GM21381 (cell line): ENCODE results near the gene RNASE1.

ENCODE experiments used
- ATAC-seq: cut with Tn5 transposase; IDR thresholded peaks from one replicate; pipeline ENCODE4 v1.9.1; 2021; ENCODE audit warnings: mild to moderate bottlenecking, moderate library complexity; ENCODE audit not compliant: unreplicated experiment

RNASE1 gene

DNA sequence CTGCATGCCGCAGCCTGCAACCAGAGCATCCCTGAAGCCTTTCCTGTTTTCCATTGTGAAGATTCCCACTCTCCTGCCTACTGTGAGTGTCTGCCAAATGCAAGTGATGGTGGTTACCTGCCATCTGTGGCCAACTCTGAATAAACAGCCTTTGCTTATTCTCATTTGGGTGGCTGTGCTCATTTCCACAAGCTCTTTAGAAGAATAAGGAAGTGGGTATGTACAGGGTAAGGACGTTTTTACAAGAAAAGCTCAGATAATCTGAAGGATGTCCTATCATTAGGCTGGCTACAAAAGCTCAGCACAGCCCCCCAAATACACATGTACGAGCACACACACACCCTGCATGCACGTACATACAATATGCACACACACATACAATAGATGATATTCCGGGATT, 7.3 kb upstream of the RNASE1 start:
- ATAC-seq: no peak

DNA sequence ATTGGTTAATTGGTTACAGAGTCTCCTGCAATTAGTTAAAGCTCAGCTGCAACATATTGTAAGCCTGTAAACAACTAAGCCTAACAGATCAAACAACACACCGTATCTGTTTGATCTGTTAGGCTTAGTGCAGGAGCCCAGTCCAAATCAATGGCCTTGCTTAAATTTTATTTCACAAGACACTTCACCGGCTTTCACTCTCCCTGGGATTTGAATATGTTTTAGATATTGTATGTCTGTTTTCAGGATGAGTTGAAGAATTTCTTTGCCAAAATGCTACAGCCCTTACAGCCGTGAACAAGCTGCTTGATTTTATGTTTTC, 5.5 kb upstream of the RNASE1 start:
- no peak for ATAC-seq

DNA sequence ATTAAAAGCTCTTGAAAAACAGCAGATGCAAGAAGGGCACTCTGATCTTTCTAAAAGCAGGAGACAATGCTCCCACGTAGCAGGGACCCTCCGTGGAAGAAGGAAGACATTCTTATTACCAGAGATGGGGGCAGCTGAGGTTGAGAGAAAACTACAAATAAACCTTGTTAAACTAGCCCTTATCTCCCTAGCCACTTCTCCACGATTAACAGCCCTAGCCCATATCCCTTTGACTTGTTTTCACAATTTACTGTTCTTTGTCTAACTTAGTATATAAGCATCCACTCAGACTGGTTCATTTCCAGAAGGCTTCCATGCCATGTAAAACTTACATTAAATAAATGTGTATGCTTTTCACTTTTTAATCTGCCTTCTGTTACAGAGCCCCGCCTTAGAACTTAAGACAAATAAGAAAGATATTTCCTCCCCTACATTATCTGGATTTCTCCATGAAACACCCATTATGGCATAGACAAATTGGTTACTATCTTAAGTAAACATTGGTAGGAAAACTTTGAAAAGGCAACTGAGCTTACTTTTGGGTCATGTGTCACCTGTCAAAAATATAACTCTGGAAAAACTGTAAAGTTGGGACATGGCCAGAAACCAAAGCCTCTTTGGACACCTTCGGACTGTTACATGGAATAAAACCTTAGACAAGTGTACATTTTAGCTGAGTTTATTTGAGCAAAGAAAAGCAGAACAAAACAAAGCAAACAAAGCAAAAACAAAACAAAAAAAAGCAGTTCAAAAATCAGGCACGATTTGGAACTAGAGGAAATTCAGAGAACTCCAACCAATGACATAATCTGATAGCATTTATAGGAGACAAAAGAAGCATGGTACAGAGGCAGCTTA, 4.9 kb upstream of the RNASE1 start:
- no peak for ATAC-seq

DNA sequence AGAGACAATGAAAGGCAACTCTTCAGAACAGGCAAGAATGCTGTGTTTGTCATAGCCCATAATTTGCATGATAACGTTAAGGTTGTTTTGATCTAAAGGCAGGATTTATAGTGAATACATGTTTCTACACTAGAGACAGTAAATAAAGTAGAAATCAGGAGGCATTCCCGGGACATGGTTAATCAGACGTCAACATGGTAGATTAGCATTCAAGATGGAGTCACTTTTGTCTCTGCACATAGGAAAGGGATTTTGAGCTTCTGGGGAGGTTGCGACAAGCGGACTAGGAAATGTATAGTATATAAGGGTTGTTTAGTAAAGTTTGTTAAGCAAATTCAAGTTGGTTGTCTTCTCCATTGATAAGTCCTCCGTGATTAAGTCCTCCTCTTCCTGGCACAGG, 2.8 kb upstream of the RNASE1 start:
- no peak for ATAC-seq

DNA sequence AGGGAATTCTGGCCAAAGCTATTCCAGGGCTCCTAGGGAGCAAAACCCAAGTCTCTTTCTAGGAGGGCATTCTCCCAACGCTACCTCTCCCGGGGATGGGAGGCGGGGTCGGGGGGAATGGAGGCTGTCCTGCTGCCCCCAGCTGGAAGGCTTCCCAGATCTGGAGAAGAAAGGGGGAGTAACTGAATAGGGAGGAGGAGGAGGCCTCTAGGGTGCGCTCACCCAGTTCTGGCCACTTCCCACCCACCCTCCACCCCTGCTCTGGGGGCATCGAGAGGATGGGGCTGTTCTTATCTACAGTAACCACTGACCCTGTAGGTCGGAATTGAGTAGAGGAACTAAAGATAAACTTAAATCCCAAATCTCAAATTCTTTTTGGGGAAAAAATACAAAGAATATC, 579 bp upstream of the RNASE1 start:
- no peak for ATAC-seq

DNA sequence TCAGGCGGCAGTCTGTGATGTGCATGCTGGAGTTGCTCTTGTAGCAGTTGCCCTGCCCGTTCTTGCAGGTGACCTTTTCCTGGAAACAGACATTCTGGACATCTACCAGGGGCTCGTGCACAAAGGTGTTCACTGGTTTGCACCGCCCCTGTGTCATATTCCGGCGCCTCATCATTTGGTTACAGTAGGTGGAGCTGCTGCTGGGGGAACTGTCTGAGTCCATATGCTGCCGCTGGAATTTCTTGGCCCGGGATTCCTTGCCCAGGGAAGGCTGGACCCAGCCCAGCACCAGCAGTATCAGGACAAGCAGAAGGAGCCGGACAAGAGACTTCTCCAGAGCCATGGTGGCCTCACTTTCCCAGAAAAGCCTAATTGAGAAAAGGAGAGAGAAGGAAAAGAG, 918 bp downstream of the RNASE1 start:
- ATAC-seq: no peak

DNA sequence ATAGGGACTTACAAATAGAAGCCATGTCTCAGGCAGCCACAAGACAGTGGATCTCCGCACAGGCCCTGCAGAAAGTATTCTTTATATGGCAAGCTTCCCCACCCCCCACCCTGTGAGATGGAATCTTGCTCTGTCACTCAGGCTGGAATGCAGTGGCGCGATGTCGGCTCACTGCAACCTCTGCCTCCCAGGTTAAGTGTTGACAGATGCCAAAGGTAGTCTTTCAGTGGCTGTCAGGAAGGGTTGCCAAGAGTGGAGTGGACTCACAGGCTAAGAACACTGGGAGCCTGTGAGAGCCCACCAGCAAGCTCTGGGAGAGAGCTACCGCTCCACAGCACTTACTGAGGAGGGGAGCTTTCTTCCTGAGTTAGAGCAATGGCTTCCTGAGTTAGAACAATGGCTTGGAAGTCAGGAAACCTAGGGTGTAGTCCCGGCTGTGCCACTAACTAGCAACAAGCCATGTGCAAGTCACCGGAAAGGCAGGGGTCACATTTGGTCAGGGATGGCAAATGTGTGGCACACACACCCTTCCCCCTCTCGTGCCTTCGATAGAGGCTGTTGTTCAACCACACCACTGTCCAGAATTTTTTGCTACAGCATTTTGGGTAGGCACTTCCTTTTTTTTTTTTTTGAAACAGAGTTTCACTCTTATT, 2.6 kb downstream of the RNASE1 start:
- no peak for ATAC-seq

DNA sequence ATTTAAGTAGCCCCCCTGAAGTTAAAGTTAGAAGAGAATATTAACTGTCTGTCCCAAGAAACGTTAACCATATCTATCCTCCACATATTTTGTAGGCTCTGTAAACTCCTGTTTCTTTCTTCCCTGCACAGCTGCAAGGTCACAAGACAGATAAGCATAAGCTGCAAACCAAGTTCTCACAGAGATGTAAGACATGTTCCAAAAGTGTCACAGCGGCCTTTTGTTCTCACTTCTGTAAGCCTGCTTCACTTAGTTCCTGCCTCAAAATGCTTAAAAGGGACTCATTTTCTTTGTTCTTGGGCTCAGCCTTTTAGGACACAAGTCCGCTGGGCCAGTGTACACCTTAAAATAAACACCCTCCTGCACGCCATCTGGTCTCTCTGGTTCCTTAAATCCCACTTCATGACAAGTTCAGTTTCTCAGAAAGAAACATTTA, 3.2 kb downstream of the RNASE1 start:
- ATAC-seq: no peak

DNA sequence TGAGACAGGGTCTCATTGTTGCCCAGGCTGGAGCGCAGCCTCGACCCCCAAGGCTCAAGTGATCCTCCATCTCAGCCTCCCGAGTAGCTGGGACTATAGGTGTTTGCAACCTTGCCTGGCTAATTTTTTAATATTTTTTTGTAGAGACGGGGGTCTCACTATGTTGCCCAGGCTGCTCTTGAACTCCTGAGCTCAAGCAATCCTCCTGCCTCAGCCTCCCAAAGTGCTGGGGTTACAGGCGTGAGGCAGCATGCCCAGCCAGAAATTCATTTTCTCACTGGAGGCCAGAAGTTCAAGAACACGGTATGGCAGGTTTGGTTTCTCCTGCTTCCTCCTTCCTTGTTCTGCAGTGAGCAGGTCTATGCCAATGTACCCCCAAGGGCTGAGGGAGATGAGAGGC, 3.7 kb downstream of the RNASE1 start:
- no peak for ATAC-seq

DNA sequence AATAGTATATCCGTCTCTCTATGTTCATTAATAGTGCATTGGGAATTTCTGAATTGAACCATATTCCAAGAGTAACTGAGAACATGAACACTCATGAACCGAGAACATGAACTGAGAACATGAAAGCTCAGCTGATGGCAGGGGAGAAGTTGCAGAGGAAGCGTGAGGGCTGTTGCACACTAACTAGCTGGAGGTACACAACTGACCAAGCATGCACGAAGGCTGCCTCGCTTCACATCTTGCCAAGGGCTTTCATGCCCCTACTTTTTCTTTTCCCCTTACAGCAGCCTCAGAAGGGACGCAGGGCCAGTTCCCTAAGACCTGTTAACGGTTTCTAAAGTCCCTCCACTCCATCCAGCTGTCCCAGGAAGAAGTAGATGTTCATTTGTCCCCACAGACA, 4.3 kb downstream of the RNASE1 start:
- peak; percentile 45 for ATAC-seq

DNA sequence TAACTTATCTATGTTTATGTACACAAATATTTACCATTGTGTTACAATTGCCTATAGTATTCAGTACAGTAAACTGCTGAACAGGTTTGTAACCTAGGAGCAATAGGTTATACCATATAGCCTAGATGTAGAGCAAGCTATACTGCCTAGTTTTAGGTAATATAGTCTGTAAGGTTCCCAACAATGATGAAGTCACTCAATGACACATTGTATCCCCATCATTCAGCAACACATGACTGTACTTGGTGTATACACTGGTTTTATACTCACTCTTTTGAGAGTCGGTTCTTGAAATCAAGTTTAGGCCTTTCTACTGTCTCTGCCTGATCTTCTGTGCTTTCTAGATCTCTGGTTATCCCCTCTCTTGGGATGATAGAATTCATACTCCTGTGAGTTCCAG, 5.5 kb downstream of the RNASE1 start:
- ATAC-seq: no peak

DNA sequence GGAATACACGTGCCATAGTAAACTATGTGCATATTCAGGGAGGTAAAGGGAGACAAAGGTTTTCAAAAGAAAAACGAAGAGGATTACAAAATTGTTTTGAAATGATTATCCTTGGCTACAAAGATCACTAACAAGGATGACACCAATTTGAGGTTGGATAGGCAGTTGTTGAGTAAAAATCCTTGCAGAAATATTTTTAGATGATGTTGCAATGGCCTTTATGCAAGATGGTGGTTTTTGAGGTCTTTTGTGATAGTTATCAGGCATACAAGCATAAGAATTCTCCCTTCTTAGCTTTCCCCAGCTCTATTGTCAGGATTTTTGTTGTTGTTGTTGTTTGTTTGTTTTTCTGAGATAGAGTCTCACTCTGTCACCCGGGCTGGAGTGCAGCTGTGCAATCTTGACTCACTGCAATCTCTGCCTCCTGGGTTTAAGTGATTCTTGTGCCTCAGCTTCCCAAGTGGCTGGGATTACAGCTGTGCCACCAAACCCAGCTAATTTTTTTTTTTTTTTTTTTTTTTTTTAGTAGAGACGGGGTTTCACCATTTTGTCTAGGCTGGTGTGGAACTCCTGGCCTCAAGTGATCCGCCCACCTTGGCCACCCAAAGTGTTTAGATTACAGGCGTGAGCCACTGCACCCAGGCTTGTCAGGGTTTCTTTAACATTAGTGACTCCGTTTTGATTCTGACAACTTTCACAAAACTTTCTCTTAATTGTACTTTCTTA, 7.8 kb downstream of the RNASE1 start:
- no peak for ATAC-seq

DNA sequence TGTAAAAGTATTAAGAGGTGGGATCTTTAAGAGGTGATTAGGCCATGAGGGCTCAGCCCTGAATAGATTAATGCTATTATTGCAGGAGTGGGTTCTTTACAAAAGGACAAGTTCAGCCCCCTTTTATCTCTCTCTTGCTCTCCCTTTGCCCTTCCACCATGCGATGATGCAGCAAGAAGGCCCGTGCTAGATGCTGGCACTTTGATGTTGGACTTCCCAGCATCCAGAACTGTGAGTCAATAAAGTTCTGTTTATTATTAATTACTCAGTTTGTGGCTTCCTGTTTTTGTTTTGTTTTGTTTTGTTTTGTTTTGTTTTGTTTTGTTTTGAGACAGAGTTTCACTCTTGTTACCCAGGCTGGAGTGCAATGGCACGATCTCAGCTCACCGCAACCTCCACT, 10.1 kb downstream of the RNASE1 start:
- no peak for ATAC-seq

DNA sequence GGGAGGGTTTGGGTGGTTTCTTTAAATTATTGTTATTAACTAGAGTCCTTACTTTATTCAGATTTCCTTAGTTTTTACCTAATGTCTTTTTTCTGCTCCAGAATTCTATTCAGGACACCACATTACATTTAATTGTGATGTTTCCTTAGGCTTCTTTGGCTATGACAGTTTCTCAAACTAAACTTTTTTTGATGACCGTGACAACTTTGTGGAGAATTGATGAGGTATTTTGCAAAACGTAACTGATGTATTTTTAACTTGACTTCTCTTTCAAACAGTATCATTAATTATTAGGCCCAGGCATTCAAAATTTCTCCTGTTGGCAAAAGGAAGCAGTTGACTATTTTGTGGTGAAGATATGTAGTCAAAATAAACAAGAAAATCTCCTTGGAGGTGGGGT, 11.0 kb downstream of the RNASE1 start:
- ATAC-seq: no peak

DNA sequence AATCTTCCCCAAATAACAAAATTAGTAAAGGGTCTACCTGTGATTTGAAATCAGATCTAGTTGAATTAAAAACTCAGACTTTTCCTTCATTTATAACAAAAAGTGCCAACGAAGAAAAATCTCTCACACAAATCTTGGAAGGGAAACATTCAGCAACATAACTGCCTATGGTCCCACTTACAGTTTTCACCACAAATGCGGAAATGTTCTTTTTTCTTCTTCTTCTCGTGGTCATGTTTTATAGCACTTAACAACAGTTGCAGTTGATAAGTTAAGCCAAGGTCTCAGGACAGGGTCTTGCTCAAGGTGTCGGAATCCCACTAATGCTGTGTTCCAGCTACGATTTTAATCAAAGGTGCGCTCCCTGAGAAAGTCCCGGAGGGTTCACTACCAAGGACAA, 11.5 kb downstream of the RNASE1 start:
- no peak for ATAC-seq

DNA sequence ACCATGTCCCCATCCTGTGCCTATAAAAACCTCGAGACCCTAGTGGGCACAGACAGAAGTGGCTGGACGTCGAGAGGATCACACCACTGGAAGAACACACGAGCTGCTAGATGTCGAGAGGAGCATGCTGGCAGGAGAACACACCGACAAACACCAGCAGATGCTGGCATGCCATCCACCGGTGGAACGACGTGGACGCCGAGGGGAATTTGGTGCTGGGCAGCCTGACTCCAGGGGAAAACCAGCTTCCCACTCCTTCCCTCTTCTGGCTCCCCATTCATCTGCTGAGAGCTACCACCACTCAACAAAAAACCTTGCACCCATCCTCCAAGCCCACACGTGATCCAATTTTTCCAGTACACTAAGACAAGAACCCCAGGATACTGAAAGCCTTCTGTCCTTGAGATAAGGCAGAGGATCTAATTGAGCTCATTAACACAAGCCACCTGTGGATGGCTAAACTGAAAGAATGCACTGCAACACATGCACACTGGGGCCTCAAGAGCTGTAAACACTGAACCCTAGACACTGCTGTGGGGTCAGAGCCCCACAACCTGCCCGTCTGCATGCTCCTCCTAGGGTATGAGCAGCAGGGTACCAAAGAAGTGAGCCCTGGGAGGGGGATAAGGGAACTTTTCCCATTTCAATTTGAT, 12.1 kb downstream of the RNASE1 start:
- no peak for ATAC-seq

DNA sequence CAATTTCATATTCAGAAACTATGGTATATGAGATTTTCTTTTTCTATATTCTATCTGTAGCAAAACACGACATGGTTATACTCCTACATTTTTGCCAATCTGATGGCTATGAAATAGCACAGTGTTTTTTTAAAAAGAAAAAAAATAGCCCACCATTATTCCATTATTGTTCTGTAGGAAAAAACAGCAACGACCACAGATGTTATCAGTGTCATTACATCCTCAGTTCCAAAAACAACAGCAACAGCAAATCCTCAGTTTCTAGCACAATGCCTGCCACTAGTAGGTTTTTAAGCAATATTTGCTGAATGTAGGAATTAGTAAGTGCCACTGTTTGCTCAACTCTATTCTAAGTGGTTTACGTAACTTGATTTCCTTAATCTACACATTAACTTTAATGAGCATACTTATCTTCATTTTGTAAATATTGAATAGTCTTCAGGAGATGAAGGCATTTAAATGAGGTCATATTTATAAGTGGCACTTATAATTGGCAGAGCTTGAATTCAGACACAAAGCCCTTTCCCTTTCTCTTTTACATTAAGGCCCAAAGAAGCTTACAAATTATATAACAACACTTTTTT, 13.3 kb downstream of the RNASE1 start:
- no peak for ATAC-seq

DNA sequence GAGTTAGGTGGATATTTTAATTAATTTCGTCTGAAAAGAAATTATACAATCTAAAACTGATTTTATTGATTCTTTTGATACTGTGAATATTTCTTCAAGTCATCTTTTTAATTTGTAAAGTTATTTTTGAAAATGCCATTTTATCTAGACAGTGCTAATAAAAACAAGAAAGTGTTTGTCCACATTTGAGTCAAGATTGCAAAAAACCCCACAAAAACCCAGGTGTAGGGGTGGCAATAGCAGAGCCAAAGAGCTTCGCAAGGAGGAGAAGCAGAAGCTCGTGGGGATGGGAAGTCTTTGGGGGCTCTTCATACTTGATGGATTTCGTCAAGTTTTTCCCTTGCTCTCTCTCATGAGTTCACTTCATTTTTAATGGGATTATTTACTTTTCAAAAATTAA, 15.6 kb downstream of the RNASE1 start:
- no peak for ATAC-seq

DNA sequence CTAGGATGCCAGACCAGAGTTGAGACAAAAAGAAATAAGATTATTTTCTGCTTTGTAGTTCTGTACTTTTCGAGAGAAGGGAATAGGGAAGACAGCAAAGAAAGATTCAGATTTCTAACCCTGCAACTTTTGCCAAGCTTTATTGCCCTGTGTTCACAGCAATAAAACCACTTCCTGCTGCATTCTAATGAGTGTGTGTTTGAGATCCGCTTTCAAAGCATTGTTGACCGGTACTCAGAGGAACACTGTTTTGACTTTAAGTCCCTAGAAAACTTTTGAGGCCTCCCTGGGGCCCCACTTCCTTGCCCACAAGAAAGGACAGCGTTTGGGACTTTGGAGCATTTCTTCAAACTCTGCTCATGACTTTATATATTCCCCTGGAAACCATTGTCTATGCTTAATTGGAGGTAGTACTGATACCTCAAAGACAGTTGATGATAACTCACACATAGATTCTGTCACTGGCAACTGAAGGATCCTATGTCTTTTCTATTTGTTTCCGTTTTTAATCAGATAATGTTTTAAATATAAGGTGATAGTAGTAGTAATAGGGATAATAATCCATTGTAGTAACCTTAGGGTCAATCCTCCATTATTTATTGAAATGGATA, 20.3 kb downstream of the RNASE1 start:
- peak; percentile 54 for ATAC-seq

DNA sequence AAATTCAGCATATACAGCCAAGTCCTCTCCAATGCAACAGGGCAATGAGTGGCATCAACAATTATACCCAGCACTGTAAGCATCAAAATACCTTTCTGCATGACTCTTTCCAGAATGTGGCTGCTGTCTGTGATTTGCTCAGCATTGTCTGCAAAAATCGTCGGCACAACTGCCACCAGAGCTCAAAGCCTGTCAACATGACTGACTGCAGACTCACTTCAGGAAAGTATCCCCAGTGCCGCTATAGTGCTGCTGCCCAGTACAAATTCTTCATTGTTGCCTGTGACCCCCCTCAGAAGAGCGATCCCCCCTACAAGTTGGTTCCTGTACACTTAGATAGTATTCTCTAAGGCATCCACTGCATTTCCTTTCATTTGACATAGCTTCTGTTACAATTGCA, 20.8 kb downstream of the RNASE1 start:
- no peak for ATAC-seq

DNA sequence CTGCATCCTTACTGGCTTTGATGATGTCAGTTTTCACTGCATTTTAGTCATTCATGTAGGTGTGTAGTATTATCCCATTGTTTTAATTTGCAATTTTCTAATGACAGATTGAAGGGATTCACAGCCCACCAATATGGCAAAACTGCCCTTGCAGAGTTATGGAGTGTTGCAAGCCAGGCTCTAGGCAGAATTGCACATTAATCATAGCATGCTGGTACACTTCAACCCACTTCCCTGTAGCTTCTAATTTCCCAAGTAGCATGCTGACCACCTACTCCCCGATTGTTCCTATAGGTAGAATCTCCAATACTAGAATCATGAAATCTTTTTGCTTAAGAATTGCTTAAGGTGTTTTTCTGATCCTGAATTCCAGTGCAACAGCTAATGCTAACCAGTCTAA, 26.7 kb downstream of the RNASE1 start:
- no peak for ATAC-seq
